ENCODE results near the gene ZNF17.
A peak's percentile ranks its signal among the peaks of the same experiment; 100 is the strongest.

ZNF17 gene

GRCh38 chr19:57389194-57389729 is 21.7 kb upstream of the ZNF17 start:
- Histone ChIP-seq H3K9me3 (ENCODE audit: control insufficient read depth, insufficient read depth, low read length) (no peaks in the 10 kb centered on the region), H3K4me1 (ENCODE audit: control insufficient read depth, insufficient read depth, low read length) (peaks cover 2% of the 10 kb centered on the region), H3K27me3 (ENCODE audit: control insufficient read depth, insufficient read depth, low read length) (peaks cover 2% of the 10 kb centered on the region), H3K36me3 (ENCODE audit: control insufficient read depth, insufficient read depth, low read length) (no peaks in the 10 kb centered on the region), H3K4me3 (ENCODE audit: low read depth, low read length) (peak overlapping the region; percentile 40), H3K9ac (ENCODE audit: low read depth, low read length) (no peak overlapping the region)

- H3K9me3 ChIP-seq (ENCODE audit: control insufficient read depth, insufficient read depth, low read length): no peaks in the 10 kb centered on the region
- peak within 1 kb of the TSS; percentile 74 for H3K9ac ChIP-seq (ENCODE audit: low read depth, low read length)
- no peaks in the 10 kb centered on the region for H3K36me3 ChIP-seq (ENCODE audit: control insufficient read depth, insufficient read depth, low read length)
- H3K4me3 ChIP-seq (ENCODE audit: low read depth, low read length): peak within 1 kb of the TSS; percentile 93
- H3K4me1 ChIP-seq (ENCODE audit: control insufficient read depth, insufficient read depth, low read length): peaks cover 2% of the 10 kb centered on the region
- H3K27me3 ChIP-seq (ENCODE audit: control insufficient read depth, insufficient read depth, low read length): peaks cover 2% of the 10 kb centered on the region
These were observed 21.0 kb upstream of the ZNF17 start, which contains the start of gene ZNF548 for GRCh38 chr19:57389730-57390598. Gene ZNF548, plus strand, starts transcription at chr19:57389854. Its CDS starts 246 bp downstream, at chr19:57390100.

- Histone ChIP-seq H3K9me3 (ENCODE audit: control insufficient read depth, insufficient read depth, low read length) (no peaks in the 10 kb centered on the region), H3K4me1 (ENCODE audit: control insufficient read depth, insufficient read depth, low read length) (peaks cover under 1% of the 10 kb centered on the region), H3K4me3 (ENCODE audit: low read depth, low read length) (no peak overlapping the region), H3K9ac (ENCODE audit: low read depth, low read length) (no peak overlapping the region), H3K27me3 (ENCODE audit: control insufficient read depth, insufficient read depth, low read length) (no peaks in the 10 kb centered on the region), H3K36me3 (ENCODE audit: control insufficient read depth, insufficient read depth, low read length) (peaks cover 5% of the 10 kb centered on the region)
These were observed 15.3 kb upstream of the ZNF17 start for GRCh38 chr19:57395710-57396109.

GRCh38 chr19:57398868-57399267 is 12.1 kb upstream of the ZNF17 start:
- Histone ChIP-seq H3K36me3 (ENCODE audit: control insufficient read depth, insufficient read depth, low read length) (peaks cover 5% of the 10 kb centered on the region), H3K4me1 (ENCODE audit: control insufficient read depth, insufficient read depth, low read length) (no peaks in the 10 kb centered on the region), H3K4me3 (ENCODE audit: low read depth, low read length) (no peak overlapping the region), H3K9ac (ENCODE audit: low read depth, low read length) (no peak overlapping the region), H3K27me3 (ENCODE audit: control insufficient read depth, insufficient read depth, low read length) (no peaks in the 10 kb centered on the region), H3K9me3 (ENCODE audit: control insufficient read depth, insufficient read depth, low read length) (no peaks in the 10 kb centered on the region)

GRCh38 chr19:57403737-57404563 is 7.0 kb upstream of the ZNF17 start:
- no peak overlapping the region for H3K4me3 ChIP-seq (ENCODE audit: low read depth, low read length)
- no peaks in the 10 kb centered on the region for H3K9me3 ChIP-seq (ENCODE audit: control insufficient read depth, insufficient read depth, low read length)
- H3K9ac ChIP-seq (ENCODE audit: low read depth, low read length): no peak overlapping the region
- H3K4me1 ChIP-seq (ENCODE audit: control insufficient read depth, insufficient read depth, low read length): no peaks in the 10 kb centered on the region
- H3K36me3 ChIP-seq (ENCODE audit: control insufficient read depth, insufficient read depth, low read length): no peaks in the 10 kb centered on the region
- no peaks in the 10 kb centered on the region for H3K27me3 ChIP-seq (ENCODE audit: control insufficient read depth, insufficient read depth, low read length)

- Histone ChIP-seq H3K4me3 (ENCODE audit: low read depth, low read length) (no peak overlapping the region), H3K9me3 (ENCODE audit: control insufficient read depth, insufficient read depth, low read length) (no peaks in the 10 kb centered on the region), H3K27me3 (ENCODE audit: control insufficient read depth, insufficient read depth, low read length) (no peaks in the 10 kb centered on the region), H3K4me1 (ENCODE audit: control insufficient read depth, insufficient read depth, low read length) (no peaks in the 10 kb centered on the region), H3K9ac (ENCODE audit: low read depth, low read length) (no peak overlapping the region), H3K36me3 (ENCODE audit: control insufficient read depth, insufficient read depth, low read length) (no peaks in the 10 kb centered on the region)
These were observed 4.3 kb upstream of the ZNF17 start for GRCh38 chr19:57406516-57407123.

GRCh38 chr19:57419439-57419838 is 8.5 kb downstream of the ZNF17 start:
- no peaks in the 10 kb centered on the region for H3K36me3 ChIP-seq (ENCODE audit: control insufficient read depth, insufficient read depth, low read length)
- H3K4me1 ChIP-seq (ENCODE audit: control insufficient read depth, insufficient read depth, low read length): no peaks in the 10 kb centered on the region
- H3K9ac ChIP-seq (ENCODE audit: low read depth, low read length): no peak overlapping the region
- no peaks in the 10 kb centered on the region for H3K9me3 ChIP-seq (ENCODE audit: control insufficient read depth, insufficient read depth, low read length)
- H3K27me3 ChIP-seq (ENCODE audit: control insufficient read depth, insufficient read depth, low read length): no peaks in the 10 kb centered on the region
- no peak overlapping the region for H3K4me3 ChIP-seq (ENCODE audit: low read depth, low read length)

GRCh38 chr19:57421037-57421436 is 10.1 kb downstream of the ZNF17 start:
- no peak overlapping the region for H3K9ac ChIP-seq (ENCODE audit: low read depth, low read length)
- H3K4me3 ChIP-seq (ENCODE audit: low read depth, low read length): no peak overlapping the region
- H3K9me3 ChIP-seq (ENCODE audit: control insufficient read depth, insufficient read depth, low read length): no peaks in the 10 kb centered on the region
- H3K27me3 ChIP-seq (ENCODE audit: control insufficient read depth, insufficient read depth, low read length): no peaks in the 10 kb centered on the region
- H3K36me3 ChIP-seq (ENCODE audit: control insufficient read depth, insufficient read depth, low read length): no peaks in the 10 kb centered on the region
- no peaks in the 10 kb centered on the region for H3K4me1 ChIP-seq (ENCODE audit: control insufficient read depth, insufficient read depth, low read length)

GRCh38 chr19:57434386-57435061 is 23.6 kb downstream of the ZNF17 start:
- H3K4me1 ChIP-seq (ENCODE audit: control insufficient read depth, insufficient read depth, low read length): peaks cover 6% of the 10 kb centered on the region
- peak overlapping the region; percentile 68 for H3K4me3 ChIP-seq (ENCODE audit: low read depth, low read length)
- peak overlapping the region; percentile 38 for H3K9ac ChIP-seq (ENCODE audit: low read depth, low read length)
- no peaks in the 10 kb centered on the region for H3K9me3 ChIP-seq (ENCODE audit: control insufficient read depth, insufficient read depth, low read length)
- no peaks in the 10 kb centered on the region for H3K36me3 ChIP-seq (ENCODE audit: control insufficient read depth, insufficient read depth, low read length)
- H3K27me3 ChIP-seq (ENCODE audit: control insufficient read depth, insufficient read depth, low read length): no peaks in the 10 kb centered on the region

GRCh38 chr19:57435062-57435978 is 24.4 kb downstream of the ZNF17 start, which contains the start of gene ZNF749:
Gene ZNF749, plus strand, starts transcription at chr19:57435325. Its CDS starts 254 bp downstream, at chr19:57435579.
- no peaks in the 10 kb centered on the region for H3K27me3 ChIP-seq (ENCODE audit: control insufficient read depth, insufficient read depth, low read length)
- no peaks in the 10 kb centered on the region for H3K36me3 ChIP-seq (ENCODE audit: control insufficient read depth, insufficient read depth, low read length)
- H3K9me3 ChIP-seq (ENCODE audit: control insufficient read depth, insufficient read depth, low read length): no peaks in the 10 kb centered on the region
- peaks cover 6% of the 10 kb centered on the region for H3K4me1 ChIP-seq (ENCODE audit: control insufficient read depth, insufficient read depth, low read length)
- peak within 1 kb of the TSS; percentile 68 for H3K4me3 ChIP-seq (ENCODE audit: low read depth, low read length)
- H3K9ac ChIP-seq (ENCODE audit: low read depth, low read length): peak within 1 kb of the TSS; percentile 89

Data from iPS-15b (cell line).